OCI-M2 (cell line): ENCODE results near the gene GPR150.

Experiments used
- DNase-seq: peaks from one replicate; lab custom pipeline; 2025; ENCODE audit not compliant: unreplicated experiment; lab: John Stamatoyannopoulos, UW

GPR150 gene

DNA sequence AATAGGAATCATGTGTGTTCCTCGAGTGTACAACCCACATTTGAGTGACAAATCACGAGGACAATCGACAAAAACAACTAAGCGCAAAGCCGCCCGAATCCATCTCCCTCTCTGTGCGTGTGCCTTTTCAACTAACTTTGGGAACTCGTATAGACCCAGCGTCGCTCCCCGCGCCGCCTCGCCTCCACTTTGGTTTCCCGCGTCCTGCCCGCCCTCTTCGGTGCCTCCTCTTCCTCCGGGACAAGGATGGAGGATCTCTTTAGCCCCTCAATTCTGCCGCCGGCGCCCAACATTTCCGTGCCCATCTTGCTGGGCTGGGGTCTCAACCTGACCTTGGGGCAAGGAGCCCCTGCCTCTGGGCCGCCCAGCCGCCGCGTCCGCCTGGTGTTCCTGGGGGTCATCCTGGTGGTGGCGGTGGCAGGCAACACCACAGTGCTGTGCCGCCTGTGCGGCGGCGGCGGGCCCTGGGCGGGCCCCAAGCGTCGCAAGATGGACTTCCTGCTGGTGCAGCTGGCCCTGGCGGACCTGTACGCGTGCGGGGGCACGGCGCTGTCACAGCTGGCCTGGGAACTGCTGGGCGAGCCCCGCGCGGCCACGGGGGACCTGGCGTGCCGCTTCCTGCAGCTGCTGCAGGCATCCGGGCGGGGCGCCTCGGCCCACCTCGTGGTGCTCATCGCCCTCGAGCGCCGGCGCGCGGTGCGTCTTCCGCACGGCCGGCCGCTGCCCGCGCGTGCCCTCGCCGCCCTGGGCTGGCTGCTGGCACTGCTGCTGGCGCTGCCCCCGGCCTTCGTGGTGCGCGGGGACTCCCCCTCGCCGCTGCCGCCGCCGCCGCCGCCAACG lies at the start of gene GPR150:
GPR150 (plus strand) TSS at position 58 of the 840 bp plus-strand sequence; CDS start at position 247, 189 bp downstream.
- DNase-seq, result no peak

DNA sequence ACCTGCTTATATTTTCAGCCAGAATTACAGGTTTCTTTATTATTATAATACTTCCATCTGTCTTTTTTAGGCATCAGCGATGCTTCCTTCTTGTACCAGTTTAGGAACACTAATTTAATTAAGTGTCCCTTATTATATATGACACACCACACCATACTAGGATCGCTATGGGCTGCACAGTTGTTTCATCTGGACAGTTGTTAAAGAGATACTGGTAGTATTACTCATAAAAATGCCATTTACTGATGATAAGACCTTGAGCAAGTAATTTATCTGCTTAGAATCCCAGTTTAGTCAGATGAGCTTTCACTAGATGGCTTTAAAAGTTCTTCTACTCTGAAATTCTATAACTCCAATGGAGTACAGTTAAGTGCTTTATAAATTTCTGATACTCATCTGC lies 47.9 kb upstream of the GPR150 start:
- DNase-seq, result no peak

DNA sequence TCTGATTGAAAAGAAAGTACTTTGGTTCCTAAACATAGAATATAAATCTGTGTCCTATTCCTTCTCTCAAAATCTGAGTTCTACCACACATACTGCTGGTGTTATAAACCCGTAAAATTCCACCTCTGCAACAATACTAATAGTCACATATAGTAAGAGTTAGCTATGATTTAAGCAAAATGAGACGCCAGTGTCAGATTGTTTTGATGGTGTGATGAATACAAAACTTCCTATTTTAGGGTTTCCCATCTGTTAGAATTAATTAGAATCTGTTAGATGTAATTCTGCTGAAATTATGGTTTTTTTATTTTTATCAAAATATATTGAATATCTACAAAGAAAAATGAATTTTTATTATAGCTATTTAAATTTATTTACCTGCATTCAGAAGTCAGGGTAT lies 38.3 kb upstream of the GPR150 start:
- no peak for DNase-seq

DNA sequence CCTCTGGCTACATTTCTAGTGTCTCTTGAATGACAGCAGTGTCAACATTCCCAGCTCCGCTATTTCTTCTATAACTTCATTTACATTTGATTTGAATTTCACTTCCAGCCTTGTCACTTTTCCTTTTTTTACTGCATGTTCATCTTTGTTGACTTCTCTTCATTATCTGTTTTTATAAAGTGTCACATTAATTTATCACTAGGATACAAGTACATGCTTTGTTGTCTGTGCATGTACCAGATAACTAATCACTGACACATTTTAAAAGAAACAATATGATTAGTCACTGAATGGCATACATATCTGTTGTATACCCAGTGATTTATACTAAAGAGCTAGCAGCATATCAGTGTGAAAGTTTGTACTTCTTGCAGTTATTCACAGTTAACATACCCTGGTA lies 35.9 kb upstream of the GPR150 start:
- no peak for DNase-seq

DNA sequence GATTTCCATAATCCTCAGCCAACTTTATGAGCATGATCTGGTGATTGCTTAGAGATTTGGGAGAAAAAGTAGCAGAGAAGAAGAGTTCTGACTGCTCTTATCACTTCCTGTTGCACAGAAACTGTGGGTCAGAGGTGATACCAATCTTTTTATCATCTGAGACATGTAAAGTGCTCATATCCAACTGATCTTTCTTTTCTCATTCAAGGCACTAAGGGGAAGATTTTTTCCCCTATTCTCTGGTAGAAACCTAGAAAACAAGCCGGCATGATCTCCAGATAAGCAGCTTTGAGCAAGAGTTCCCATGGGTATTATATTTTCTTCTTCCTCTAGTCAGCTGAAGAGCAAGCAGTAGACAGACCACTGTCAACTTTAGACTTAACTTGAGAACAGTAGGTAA lies 29.0 kb upstream of the GPR150 start:
- DNase-seq, result no peak

DNA sequence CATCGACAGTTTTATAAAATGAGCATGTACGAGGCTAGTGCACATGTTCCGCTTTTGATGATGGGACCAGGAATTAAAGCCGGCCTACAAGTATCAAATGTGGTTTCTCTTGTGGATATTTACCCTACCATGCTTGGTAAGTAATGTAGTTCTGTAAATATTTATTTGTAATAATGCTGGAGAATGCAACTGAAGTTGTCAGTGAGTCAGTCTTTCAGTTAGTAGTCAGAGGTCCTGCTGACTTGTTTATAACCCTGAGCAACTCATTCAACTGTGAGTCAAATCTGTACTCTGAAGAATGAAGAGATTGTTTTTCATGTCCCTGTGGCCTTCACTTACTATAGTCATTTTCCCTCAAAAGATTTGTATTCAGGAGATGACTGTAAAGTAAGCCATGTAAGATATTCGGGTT lies 28.4 kb upstream of the GPR150 start:
- no peak for DNase-seq

DNA sequence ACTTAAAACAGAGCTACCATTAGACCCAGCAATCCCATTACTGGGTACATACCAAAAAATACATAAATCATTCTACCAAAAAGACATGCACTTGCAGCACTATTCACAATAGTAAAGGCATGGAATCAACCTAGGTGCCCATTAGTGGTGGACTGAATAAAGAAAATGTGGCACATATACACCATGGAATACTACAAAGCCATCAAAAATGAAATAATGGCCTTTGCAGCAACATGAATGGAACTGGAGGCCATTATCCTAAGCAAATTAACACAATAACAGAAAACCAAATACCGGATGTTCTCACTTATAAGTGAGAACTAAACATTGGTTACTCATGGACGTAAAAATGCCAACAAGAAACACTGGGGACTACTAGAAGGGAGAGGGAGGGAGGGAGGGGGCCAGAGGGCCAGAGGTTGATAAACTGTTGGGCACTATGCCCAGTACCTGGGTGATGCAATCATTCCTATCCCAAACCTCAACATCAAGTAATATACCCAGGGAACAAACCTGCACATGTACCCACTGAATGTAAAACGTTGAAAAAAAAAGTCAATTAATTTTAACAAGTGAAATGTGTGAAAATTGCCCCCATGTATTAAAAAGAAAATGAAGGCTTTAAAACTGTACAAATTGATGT lies 24.5 kb upstream of the GPR150 start:
- DNase-seq, result no peak

DNA sequence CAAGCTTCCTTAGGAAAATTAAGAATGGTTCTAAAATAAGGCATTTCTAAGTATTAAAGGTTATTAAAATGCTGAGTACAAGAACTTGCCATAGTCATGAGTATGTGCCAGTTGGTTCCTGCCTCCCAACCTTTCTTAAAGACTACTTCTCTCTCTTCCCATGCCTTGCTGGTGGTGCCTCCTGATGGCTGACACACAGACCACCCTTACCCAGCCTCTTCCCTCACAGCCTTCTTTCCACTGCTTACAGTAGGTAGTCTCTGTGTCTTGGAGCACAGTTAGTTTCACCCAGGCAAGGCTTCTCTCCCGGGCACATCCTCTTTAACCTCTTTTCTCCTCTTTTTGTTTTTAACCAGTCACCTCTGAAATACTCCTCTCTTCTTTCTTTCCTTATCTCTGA lies 20.6 kb upstream of the GPR150 start:
- no peak for DNase-seq

DNA sequence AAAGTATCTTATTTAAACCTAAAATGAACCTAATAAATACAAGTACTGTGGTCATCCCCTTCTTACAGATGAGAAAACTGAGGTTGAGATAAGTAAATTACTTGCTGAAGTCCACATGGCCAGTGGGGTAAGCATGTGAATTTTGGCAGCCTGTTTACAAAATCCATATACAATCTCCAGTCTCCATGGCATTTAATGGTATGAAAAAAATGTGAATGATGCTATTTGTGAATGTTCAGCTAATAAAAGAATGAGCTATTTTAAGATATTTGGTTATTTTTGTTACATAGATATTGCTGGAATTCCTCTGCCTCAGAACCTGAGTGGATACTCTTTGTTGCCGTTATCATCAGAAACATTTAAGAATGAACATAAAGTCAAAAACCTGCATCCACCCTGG lies 19.3 kb upstream of the GPR150 start:
- no peak for DNase-seq

DNA sequence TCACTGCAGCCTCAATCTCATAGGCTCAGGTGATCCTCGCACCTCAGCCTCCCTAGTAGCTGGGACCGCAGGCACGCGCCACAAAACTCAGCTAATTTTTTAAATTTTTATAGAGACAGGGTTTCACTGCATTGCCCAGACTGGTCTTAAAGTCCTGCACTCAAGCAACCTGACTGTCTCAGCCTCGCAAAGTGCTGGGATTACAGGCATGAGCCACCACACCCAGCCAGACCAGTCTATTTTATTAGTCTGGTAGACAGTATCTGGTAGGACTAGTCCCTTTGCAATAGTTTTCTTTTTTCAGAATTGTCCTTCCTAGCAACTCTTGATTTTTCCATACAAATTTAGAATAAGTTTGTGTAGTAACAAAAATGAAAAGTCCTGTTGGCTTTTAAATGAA lies 14.1 kb upstream of the GPR150 start:
- DNase-seq, result no peak

DNA sequence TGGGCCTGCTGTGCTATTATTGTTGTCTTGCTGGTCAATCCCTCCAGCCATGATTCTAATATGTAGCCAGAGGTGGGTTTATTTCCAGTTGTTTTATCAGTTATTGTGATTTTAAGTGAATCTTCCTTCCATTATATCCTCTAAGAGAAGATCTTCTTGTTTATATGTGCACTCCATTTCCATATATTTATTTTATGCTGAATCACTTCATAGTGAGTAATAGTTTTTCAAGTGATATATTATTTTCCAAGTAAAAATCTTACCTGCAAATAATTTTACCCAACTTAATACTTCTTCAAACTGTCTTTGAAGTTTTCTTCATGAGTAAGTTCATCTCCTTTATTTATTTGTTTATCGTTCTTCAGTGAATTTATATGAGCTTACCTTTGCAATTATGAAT lies 13.5 kb upstream of the GPR150 start:
- no peak for DNase-seq

DNA sequence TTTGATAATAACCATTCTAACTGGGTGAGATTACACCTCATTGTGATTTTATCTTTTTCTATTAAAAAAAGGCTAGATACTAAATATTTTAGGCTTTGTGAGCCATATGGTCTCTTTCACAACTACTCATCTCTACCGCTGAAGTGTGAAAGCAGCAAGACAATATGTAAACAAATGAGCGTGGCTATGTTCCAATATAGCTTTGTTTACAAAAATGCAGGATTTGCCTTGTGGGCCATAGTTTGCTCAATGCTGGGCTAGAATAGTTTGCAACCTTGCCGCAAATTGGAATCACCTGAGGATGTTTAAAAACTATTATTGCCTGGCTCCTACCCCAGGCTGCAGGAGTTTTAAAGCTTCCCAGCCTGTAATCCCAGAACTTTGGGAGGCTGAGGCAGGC lies 10.2 kb upstream of the GPR150 start:
- no peak for DNase-seq

DNA sequence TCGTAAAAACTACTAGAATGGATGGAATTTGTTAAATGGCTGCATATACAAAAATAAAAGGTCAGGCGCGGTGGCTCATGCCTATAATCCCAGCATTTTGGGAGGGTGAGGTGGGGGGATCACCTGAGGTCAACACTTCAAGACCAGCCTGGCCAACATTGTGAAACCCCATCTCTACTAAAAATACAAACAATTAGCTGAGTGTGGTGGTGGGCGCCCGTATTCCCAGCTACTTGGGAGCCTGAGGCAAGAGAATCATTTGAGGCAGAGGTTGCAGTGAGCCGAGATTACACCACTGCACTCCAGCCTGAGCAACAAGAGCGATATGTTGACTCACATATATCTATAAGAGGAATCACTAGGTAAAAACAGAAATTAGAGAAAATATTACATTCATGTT lies 9.3 kb upstream of the GPR150 start:
- DNase-seq, result no peak

DNA sequence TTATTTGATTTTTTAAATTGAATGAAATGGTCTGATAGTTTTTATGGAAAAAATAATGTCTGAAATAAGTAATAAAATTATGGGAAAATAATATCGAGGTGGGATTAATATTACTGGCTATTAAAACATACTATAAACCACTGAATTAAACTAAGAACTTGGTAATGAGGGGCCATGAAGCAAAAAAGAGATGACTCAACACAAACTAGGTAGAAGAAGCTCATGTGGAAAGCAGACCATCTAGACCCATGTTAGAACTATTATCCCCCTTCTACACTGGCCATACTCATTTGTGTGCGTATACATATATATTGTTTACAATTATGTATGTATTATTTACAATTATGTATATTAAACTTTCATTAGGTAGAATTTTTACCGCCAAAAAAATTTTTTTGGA lies 8.5 kb upstream of the GPR150 start:
- no peak for DNase-seq

DNA sequence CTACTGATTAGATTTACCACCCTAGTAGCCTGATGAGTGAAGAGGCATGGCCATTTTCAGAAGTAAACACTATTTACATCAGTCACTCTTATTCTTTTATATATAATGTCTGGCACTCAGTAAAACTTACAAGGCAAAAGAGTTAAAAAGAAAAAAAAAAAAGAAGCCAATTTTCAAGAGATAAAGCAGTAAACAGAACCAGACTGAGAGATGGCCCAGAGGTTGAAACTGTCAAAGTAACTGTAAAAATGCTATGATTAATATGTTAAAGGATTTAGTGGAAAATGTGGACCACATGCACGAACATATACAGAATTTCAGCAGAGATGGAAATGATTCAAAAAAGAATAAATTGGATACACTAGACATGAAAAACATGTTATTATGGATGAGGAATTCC lies 6.4 kb upstream of the GPR150 start:
- no peak for DNase-seq

DNA sequence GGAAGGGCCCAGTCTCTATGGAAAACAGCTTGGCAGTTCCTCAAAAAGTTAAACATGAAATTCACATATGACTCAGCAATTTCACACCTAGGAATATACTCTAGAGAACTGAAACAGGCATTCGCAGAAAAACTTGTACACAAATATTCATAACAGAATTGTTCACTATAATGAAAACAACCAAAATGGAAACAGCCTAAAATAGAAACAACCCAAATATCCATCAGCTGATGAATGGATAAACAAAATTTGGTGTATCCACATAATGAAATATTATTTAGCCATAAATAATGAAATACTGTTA lies 4.8 kb upstream of the GPR150 start:
- DNase-seq, result no peak

DNA sequence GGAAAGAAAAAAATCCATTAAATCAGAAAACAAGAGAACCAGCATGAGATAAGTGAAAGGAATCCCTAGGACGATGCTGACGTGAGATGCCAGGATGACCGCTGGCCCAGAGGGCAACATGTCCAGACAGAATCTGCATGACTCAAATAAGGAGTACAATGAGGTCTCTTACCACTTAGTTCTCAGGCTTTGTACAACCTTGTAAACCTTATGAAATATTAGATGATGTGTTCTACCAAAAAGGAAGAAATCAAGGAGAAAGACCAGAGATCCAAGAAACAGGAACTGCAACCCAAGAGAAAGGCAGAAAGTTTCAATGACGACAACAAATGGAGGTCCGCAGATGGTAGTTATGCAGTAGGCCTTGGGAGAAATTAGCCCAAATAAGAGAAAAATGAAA lies 2.8 kb upstream of the GPR150 start:
- no peak for DNase-seq

DNA sequence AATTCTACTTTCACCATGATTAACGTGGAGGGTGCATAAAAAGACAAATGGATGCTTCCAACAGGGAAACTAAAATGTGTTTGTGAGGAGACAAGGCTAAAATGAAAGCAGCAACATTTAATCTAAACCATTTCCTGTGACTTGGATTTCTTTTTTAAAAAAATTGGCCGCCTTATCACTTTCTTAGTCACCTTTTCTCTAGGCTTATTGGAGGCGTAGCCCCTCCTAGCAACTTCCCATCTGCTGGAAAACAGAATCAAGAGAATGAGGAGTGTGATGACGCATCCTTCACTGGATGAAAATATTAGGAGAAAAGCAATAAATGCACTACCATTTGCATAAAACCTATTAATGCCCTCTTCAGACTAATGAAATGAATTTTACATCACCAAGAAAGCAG lies 791 bp upstream of the GPR150 start:
- DNase-seq, result no peak

DNA sequence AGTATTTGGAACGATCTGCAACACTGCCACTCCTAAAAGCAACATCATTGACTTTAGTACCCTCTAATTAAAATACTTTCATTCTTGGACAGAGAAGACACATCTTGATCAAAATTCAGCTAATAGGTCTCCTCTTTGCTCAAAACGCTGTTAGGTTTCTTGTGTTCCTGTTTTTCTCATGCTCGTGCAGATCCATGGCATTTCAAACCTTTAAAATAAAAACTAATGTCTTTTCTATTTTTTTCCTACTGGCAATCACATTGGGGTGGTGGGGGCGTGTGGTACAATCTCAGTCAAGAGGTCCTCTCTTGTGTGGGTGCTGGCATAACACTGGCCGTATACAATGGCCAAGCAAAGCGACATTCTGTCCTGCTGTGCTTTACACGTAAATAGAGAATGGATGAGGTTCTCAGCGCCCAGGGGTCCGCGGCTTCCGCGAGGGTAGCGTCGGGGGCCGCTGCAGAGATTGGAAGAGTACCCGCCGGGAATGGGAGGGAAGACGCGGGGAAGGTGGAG lies 315 bp upstream of the GPR150 start:
- no peak for DNase-seq

DNA sequence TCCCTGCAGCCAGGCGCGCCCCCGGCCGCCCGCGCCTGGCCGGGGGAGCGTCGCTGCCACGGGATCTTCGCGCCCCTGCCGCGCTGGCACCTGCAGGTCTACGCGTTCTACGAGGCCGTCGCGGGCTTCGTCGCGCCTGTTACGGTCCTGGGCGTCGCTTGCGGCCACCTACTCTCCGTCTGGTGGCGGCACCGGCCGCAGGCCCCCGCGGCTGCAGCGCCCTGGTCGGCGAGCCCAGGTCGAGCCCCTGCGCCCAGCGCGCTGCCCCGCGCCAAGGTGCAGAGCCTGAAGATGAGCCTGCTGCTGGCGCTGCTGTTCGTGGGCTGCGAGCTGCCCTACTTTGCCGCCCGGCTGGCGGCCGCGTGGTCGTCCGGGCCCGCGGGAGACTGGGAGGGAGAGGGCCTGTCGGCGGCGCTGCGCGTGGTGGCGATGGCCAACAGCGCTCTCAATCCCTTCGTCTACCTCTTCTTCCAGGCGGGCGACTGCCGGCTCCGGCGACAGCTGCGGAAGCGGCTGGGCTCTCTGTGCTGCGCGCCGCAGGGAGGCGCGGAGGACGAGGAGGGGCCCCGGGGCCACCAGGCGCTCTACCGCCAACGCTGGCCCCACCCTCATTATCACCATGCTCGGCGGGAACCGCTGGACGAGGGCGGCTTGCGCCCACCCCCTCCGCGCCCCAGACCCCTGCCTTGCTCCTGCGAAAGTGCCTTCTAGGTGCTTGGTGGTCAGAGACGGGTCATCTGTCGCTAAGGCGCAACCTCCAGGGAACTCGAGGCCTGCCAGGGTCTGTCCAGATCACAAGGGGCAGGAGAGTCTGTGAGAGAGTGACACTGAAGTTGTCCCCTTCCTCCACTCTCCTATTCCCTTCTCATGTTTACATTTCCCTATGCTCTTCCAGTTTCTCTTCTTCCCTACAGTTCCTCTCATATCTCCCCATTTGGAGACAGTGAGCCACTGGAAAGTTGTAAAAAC lies 1.3 kb downstream of the GPR150 start:
- DNase-seq, result no peak

DNA sequence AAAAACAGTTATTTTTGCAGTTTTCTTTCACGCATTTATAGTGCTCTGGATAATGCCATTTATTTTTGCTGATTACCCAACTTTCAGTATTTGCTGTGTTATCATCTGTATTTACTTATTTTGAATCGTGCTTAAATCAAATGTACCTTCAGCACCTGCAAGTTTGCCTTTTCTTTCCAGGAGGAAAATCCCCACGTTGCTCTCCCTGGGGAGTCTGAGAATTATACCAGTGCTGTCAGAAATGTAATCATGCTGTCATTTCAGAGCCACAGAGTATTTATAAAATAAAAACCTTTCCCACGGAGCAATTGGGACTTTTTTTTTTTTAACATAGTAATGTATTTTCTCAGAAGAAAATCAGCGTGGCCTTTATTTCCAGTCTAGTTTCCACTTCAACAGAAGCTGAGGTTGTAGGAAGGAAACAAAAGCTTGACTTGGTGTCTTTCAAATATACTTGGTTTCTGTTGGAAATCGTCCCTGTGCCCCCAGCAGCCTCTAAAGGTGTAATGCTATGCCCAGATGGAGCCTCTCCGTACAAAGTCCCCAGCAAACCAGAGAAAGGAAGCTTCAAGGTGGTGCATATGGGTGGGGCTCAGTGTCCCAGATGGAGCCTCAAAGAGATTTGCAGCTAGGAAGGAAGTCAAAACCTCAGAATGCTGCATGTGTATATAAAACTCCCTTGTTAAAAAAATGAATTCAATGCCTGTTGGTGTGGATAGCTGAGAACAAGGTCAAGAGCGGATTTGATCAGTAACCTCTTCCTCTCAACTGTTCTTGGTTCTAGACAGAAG lies 2.1 kb downstream of the GPR150 start:
- DNase-seq, result no peak
